ENCODE results near the gene TRIM47.
A peak's percentile ranks its signal among the peaks of the same experiment; 100 is the strongest.
"Not testable (repeated sequence)": the region's sequence is repeated elsewhere in the genome, so short reads cannot be mapped to it uniquely, and the experiment has no call there.

The TRIM47 gene

GRCh38 chr17:75891022-75891604 is 12.7 kb upstream of the TRIM47 start:
- no peak for DNase-seq

- no peak for DNase-seq
Observed at GRCh38 chr17:75889454-75889853, 11.1 kb upstream of the TRIM47 start.

GRCh38 chr17:75888484-75888883 is 10.1 kb upstream of the TRIM47 start:
- no peak for DNase-seq

- DNase-seq, result not testable (repeated sequence)
Observed at GRCh38 chr17:75885860-75886259, 7.5 kb upstream of the TRIM47 start.

- DNase-seq, result no peak
Observed at GRCh38 chr17:75885431-75885830, 7.0 kb upstream of the TRIM47 start.

- no peak for DNase-seq
Observed at GRCh38 chr17:75881678-75882454, 3.5 kb upstream of the TRIM47 start.

GRCh38 chr17:75880266-75880665 is 1.9 kb upstream of the TRIM47 start:
- no peak for DNase-seq

GRCh38 chr17:75877752-75878173 is 618 bp downstream of the TRIM47 start:
- peak; percentile 77 for DNase-seq

- DNase-seq, result peak; percentile 99
Observed at GRCh38 chr17:75876938-75877751, 1.2 kb downstream of the TRIM47 start.

- no peak for DNase-seq
Observed at GRCh38 chr17:75876190-75876937, 2.0 kb downstream of the TRIM47 start.

- no peak for DNase-seq
Observed at GRCh38 chr17:75875940-75876189, 2.5 kb downstream of the TRIM47 start.

- DNase-seq, result no peak
Observed at GRCh38 chr17:75875182-75875939, 3.0 kb downstream of the TRIM47 start.

- no peak for DNase-seq
Observed at GRCh38 chr17:75874323-75875181, 3.8 kb downstream of the TRIM47 start.

GRCh38 chr17:75873587-75874322 is 4.6 kb downstream of the TRIM47 start:
- no peak for DNase-seq

GRCh38 chr17:75872434-75873351 is 5.7 kb downstream of the TRIM47 start:
- DNase-seq, result peak; percentile 66

GRCh38 chr17:75870228-75870627 is 8.2 kb downstream of the TRIM47 start:
- not testable (repeated sequence) for DNase-seq

- no peak for DNase-seq
Observed at GRCh38 chr17:75869282-75870141, 8.9 kb downstream of the TRIM47 start.

GRCh38 chr17:75868730-75869281 is 9.6 kb downstream of the TRIM47 start:
- not testable (repeated sequence) for DNase-seq
